ENCODE data around the gene EXD2.

The EXD2 gene

GRCh38 chr14:69246331-69246730 is 55.0 kb downstream of the EXD2 start:
- DNase-seq (ENCODE audit: insufficient read length, low spot score) (no peak), FAIRE-seq (no peak)

- FAIRE-seq, result no peak
- no peak for DNase-seq (ENCODE audit: insufficient read length, low spot score)
These were observed 56.6 kb downstream of the EXD2 start for GRCh38 chr14:69247676-69248440.

GRCh38 chr14:69249603-69250002 is 58.3 kb downstream of the EXD2 start:
- FAIRE-seq (no peak), DNase-seq (ENCODE audit: insufficient read length, low spot score) (no peak)

- FAIRE-seq, result no peak
- no peak for DNase-seq (ENCODE audit: insufficient read length, low spot score)
These were observed 61.6 kb downstream of the EXD2 start for GRCh38 chr14:69252851-69253250.

GRCh38 chr14:69259168-69259526 is 67.8 kb downstream of the EXD2 start:
- FAIRE-seq, result no peak
- DNase-seq (ENCODE audit: insufficient read length, low spot score), result no peak

- FAIRE-seq (no peak), DNase-seq (ENCODE audit: insufficient read length, low spot score) (no peak)
These were observed 68.4 kb downstream of the EXD2 start, which contains the start of gene GALNT16 for GRCh38 chr14:69259527-69260189. Gene GALNT16 (plus strand): TSS chr14:69260158. CDS start chr14:69260291, 133 bp downstream.

- FAIRE-seq, result no peak
- DNase-seq (ENCODE audit: insufficient read length, low spot score), result no peak
These were observed 69.0 kb downstream of the EXD2 start for GRCh38 chr14:69260190-69260860.

- DNase-seq (ENCODE audit: insufficient read length, low spot score), result peak; percentile 82
- FAIRE-seq, result no peak
These were observed 69.7 kb downstream of the EXD2 start for GRCh38 chr14:69260861-69261564.

GRCh38 chr14:69261761-69262331 is 70.5 kb downstream of the EXD2 start:
- FAIRE-seq (no peak), DNase-seq (ENCODE audit: insufficient read length, low spot score) (no peak)

- FAIRE-seq (no peak), DNase-seq (ENCODE audit: insufficient read length, low spot score) (no peak)
These were observed 71.2 kb downstream of the EXD2 start for GRCh38 chr14:69262516-69262915.

- no peak for DNase-seq (ENCODE audit: insufficient read length, low spot score)
- FAIRE-seq, result no peak
These were observed 72.1 kb downstream of the EXD2 start for GRCh38 chr14:69263364-69263763.

GRCh38 chr14:69263771-69264170 is 72.5 kb downstream of the EXD2 start:
- FAIRE-seq (no peak), DNase-seq (ENCODE audit: insufficient read length, low spot score) (no peak)

- no peak for FAIRE-seq
- DNase-seq (ENCODE audit: insufficient read length, low spot score), result no peak
These were observed 75.5 kb downstream of the EXD2 start for GRCh38 chr14:69266572-69267345.

- no peak for DNase-seq (ENCODE audit: insufficient read length, low spot score)
- no peak for FAIRE-seq
These were observed 76.2 kb downstream of the EXD2 start for GRCh38 chr14:69267492-69267891.

- FAIRE-seq (no peak), DNase-seq (ENCODE audit: insufficient read length, low spot score) (no peak)
These were observed 76.9 kb downstream of the EXD2 start for GRCh38 chr14:69268223-69268622.

- no peak for FAIRE-seq
- no peak for DNase-seq (ENCODE audit: insufficient read length, low spot score)
These were observed 77.5 kb downstream of the EXD2 start for GRCh38 chr14:69268763-69269162.

GRCh38 chr14:69269381-69269780 is 78.1 kb downstream of the EXD2 start:
- FAIRE-seq (no peak), DNase-seq (ENCODE audit: insufficient read length, low spot score) (no peak)

GRCh38 chr14:69270097-69270496 is 78.8 kb downstream of the EXD2 start:
- DNase-seq (ENCODE audit: insufficient read length, low spot score), result no peak
- no peak for FAIRE-seq

GRCh38 chr14:69270795-69271708 is 79.8 kb downstream of the EXD2 start:
- FAIRE-seq (no peak), DNase-seq (ENCODE audit: insufficient read length, low spot score) (no peak)
